ENCODE measurements around the gene DIP2C. TPM values are rescaled to one million over a fixed set of nuclear protein-coding genes. Genes with fewer than 3 reads are reported as not detected.
"Not testable (repeated sequence)": the region's sequence is repeated elsewhere in the genome, so short reads cannot be mapped to it uniquely, and the experiment has no call there.

The DIP2C gene
- total and polyA plus RNA-seq, 3 experiments from 2014 or later, result 0.44 to 1.1 (median 0.55) TPM

GRCh38 chr10:656883-657282 lies 32.6 kb downstream of the DIP2C start:
- H3K4me1 ChIP-seq (ENCODE audit: insufficient read depth, low read length), result no peaks in the 10 kb centered on the region
- H3K36me3 ChIP-seq (ENCODE audit: insufficient read depth, low read length), result no peaks in the 10 kb centered on the region
- Mint-ChIP-seq H3K27ac (no peak overlapping the region), H3K9me3 (no peaks in the 10 kb centered on the region), H3K4me3 (no peak overlapping the region), H3K27me3 (peaks cover 12 to 15% of the 10 kb centered on the region in 2 donors), H3K4me1 (peaks cover 0 to 6% (median 0%) of the 10 kb centered on the region in 3 donors), H3K36me3 (no peaks in the 10 kb centered on the region)
- H3K27me3 ChIP-seq (ENCODE audit: insufficient read depth, low read length, poor library complexity, severe bottlenecking), result no peaks in the 10 kb centered on the region
- CTCF ChIA-PET, result no interaction called here
- H3K27ac ChIP-seq (ENCODE audit: low read depth, low read length), result no peak overlapping the region
- no peak overlapping the region for H3K4me3 ChIP-seq (ENCODE audit: low read length)
- DNase-seq, result no peak
- H3K9me3 ChIP-seq (ENCODE audit: low read length), result no peaks in the 10 kb centered on the region
- POLR2A ChIA-PET, result no interaction called here

- CTCF ChIA-PET, result no interaction called here
- H3K4me1 ChIP-seq (ENCODE audit: insufficient read depth, low read length), result no peaks in the 10 kb centered on the region
- no peak overlapping the region for H3K27ac Mint-ChIP-seq
- no peak for DNase-seq
- H3K4me3 ChIP-seq (ENCODE audit: low read length), result no peak overlapping the region
- peaks cover 8% of the 10 kb centered on the region in 2 donors for H3K27me3 Mint-ChIP-seq
- no peaks in the 10 kb centered on the region for H3K27me3 ChIP-seq (ENCODE audit: insufficient read depth, low read length, poor library complexity, severe bottlenecking)
- no peak overlapping the region for H3K4me3 Mint-ChIP-seq
- peaks cover 0 to 6% (median 0%) of the 10 kb centered on the region in 3 donors for H3K4me1 Mint-ChIP-seq
- H3K9me3 ChIP-seq (ENCODE audit: low read length), result no peaks in the 10 kb centered on the region
- H3K36me3 ChIP-seq (ENCODE audit: insufficient read depth, low read length), result no peaks in the 10 kb centered on the region
- no peaks in the 10 kb centered on the region for H3K36me3 Mint-ChIP-seq
- POLR2A ChIA-PET, result no interaction called here
- no peaks in the 10 kb centered on the region for H3K9me3 Mint-ChIP-seq
- no peak overlapping the region for H3K27ac ChIP-seq (ENCODE audit: low read depth, low read length)
Measured at GRCh38 chr10:655184-655583, 34.3 kb downstream of the DIP2C start.

- no peak overlapping the region for H3K27ac Mint-ChIP-seq
Measured at GRCh38 chr10:654647-654996, 34.8 kb downstream of the DIP2C start.

GRCh38 chr10:653991-654646 lies 35.3 kb downstream of the DIP2C start:
- peak overlapping the region in 1 of 7 donors; percentile 7 for H3K4me3 Mint-ChIP-seq

More at GRCh38 chr10:654647-654996, 34.8 kb downstream of the DIP2C start:
- Histone ChIP-seq H3K4me1 (ENCODE audit: insufficient read depth, low read length) (no peaks in the 10 kb centered on the region), H3K27ac (ENCODE audit: low read depth, low read length) (no peak overlapping the region), H3K4me3 (ENCODE audit: low read length) (no peak overlapping the region), H3K27me3 (ENCODE audit: insufficient read depth, low read length, poor library complexity, severe bottlenecking) (no peaks in the 10 kb centered on the region), H3K36me3 (ENCODE audit: insufficient read depth, low read length) (no peaks in the 10 kb centered on the region), H3K9me3 (ENCODE audit: low read length) (no peaks in the 10 kb centered on the region)
- no peaks in the 10 kb centered on the region for H3K9me3 Mint-ChIP-seq
- no peak for DNase-seq
- H3K36me3 Mint-ChIP-seq, result no peaks in the 10 kb centered on the region
- peaks cover 0 to 3% (median 0%) of the 10 kb centered on the region in 3 donors for H3K4me1 Mint-ChIP-seq
- no peak overlapping the region for H3K4me3 Mint-ChIP-seq
- peaks cover 8 to 9% of the 10 kb centered on the region in 2 donors for H3K27me3 Mint-ChIP-seq
- ChIA-PET POLR2A (no interaction called here), CTCF (no interaction called here)

GRCh38 chr10:652832-653459 lies 36.5 kb downstream of the DIP2C start:
- not testable (repeated sequence) for H3K4me1 Mint-ChIP-seq, H3K27me3 Mint-ChIP-seq

More at GRCh38 chr10:653991-654646, 35.3 kb downstream of the DIP2C start:
- ChIA-PET POLR2A (no interaction called here), CTCF (no interaction called here)
- no peaks in the 10 kb centered on the region for H3K27me3 ChIP-seq (ENCODE audit: insufficient read depth, low read length, poor library complexity, severe bottlenecking)
- H3K36me3 ChIP-seq (ENCODE audit: insufficient read depth, low read length), result no peaks in the 10 kb centered on the region
- no peak overlapping the region for H3K27ac ChIP-seq (ENCODE audit: low read depth, low read length)
- Mint-ChIP-seq H3K27ac (no peak overlapping the region), H3K9me3 (no peaks in the 10 kb centered on the region), H3K36me3 (no peaks in the 10 kb centered on the region), H3K4me1 (no peaks in the 10 kb centered on the region), H3K27me3 (peaks cover 8 to 10% of the 10 kb centered on the region in 2 donors)
- no peak for DNase-seq
- H3K4me1 ChIP-seq (ENCODE audit: insufficient read depth, low read length), result no peaks in the 10 kb centered on the region
- H3K4me3 ChIP-seq (ENCODE audit: low read length), result no peak overlapping the region
- no peaks in the 10 kb centered on the region for H3K9me3 ChIP-seq (ENCODE audit: low read length)

GRCh38 chr10:652233-652632 lies 37.2 kb downstream of the DIP2C start:
- no peaks in the 10 kb centered on the region for H3K36me3 ChIP-seq (ENCODE audit: insufficient read depth, low read length)
- no peaks in the 10 kb centered on the region for H3K4me1 Mint-ChIP-seq
- no peaks in the 10 kb centered on the region for H3K9me3 Mint-ChIP-seq
- POLR2A ChIA-PET, result no interaction called here
- DNase-seq, result no peak
- CTCF ChIA-PET, result no interaction called here
- H3K27ac ChIP-seq (ENCODE audit: low read depth, low read length), result no peak overlapping the region
- no peaks in the 10 kb centered on the region for H3K27me3 ChIP-seq (ENCODE audit: insufficient read depth, low read length, poor library complexity, severe bottlenecking)
- no peak overlapping the region for H3K4me3 Mint-ChIP-seq
- H3K9me3 ChIP-seq (ENCODE audit: low read length), result no peaks in the 10 kb centered on the region
- H3K36me3 Mint-ChIP-seq, result no peaks in the 10 kb centered on the region
- H3K4me3 ChIP-seq (ENCODE audit: low read length), result no peak overlapping the region
- H3K4me1 ChIP-seq (ENCODE audit: insufficient read depth, low read length), result no peaks in the 10 kb centered on the region
- no peak overlapping the region for H3K27ac Mint-ChIP-seq
- H3K27me3 Mint-ChIP-seq, result peaks cover 7 to 8% of the 10 kb centered on the region in 2 donors

More at GRCh38 chr10:652832-653459, 36.5 kb downstream of the DIP2C start:
- H3K9me3 Mint-ChIP-seq; H3K4me3 Mint-ChIP-seq; DNase-seq; H3K27ac ChIP-seq (ENCODE audit: low read depth, low read length); H3K4me1 ChIP-seq (ENCODE audit: insufficient read depth, low read length); POLR2A ChIA-PET; H3K36me3 Mint-ChIP-seq; H3K27me3 ChIP-seq (ENCODE audit: insufficient read depth, low read length, poor library complexity, severe bottlenecking); H3K4me3 ChIP-seq (ENCODE audit: low read length); H3K36me3 ChIP-seq (ENCODE audit: insufficient read depth, low read length); H3K9me3 ChIP-seq (ENCODE audit: low read length); H3K27ac Mint-ChIP-seq; CTCF ChIA-PET: not testable (repeated sequence)

GRCh38 chr10:651692-652091 lies 37.8 kb downstream of the DIP2C start:
- ChIA-PET CTCF (no interaction called here), POLR2A (no interaction called here)
- no peaks in the 10 kb centered on the region for H3K36me3 Mint-ChIP-seq
- no peak for DNase-seq
- Histone ChIP-seq H3K36me3 (ENCODE audit: insufficient read depth, low read length) (no peaks in the 10 kb centered on the region), H3K27me3 (ENCODE audit: insufficient read depth, low read length, poor library complexity, severe bottlenecking) (no peaks in the 10 kb centered on the region), H3K4me3 (ENCODE audit: low read length) (no peak overlapping the region), H3K9me3 (ENCODE audit: low read length) (no peaks in the 10 kb centered on the region), H3K27ac (ENCODE audit: low read depth, low read length) (no peak overlapping the region), H3K4me1 (ENCODE audit: insufficient read depth, low read length) (no peaks in the 10 kb centered on the region)
- H3K27ac Mint-ChIP-seq, result no peak overlapping the region
- H3K9me3 Mint-ChIP-seq, result no peaks in the 10 kb centered on the region
- peaks cover 7 to 8% of the 10 kb centered on the region in 2 donors for H3K27me3 Mint-ChIP-seq
- H3K4me1 Mint-ChIP-seq, result no peaks in the 10 kb centered on the region
- no peak overlapping the region for H3K4me3 Mint-ChIP-seq

GRCh38 chr10:650886-651615 lies 38.4 kb downstream of the DIP2C start:
- no peaks in the 10 kb centered on the region for H3K36me3 ChIP-seq (ENCODE audit: insufficient read depth, low read length)
- Mint-ChIP-seq H3K27ac (no peak overlapping the region), H3K9me3 (no peaks in the 10 kb centered on the region), H3K4me1 (no peaks in the 10 kb centered on the region), H3K4me3 (no peak overlapping the region), H3K36me3 (no peaks in the 10 kb centered on the region), H3K27me3 (peaks cover 7 to 8% of the 10 kb centered on the region in 2 donors)
- no peak overlapping the region for H3K4me3 ChIP-seq (ENCODE audit: low read length)
- no peaks in the 10 kb centered on the region for H3K4me1 ChIP-seq (ENCODE audit: insufficient read depth, low read length)
- no peak overlapping the region for H3K27ac ChIP-seq (ENCODE audit: low read depth, low read length)
- no peaks in the 10 kb centered on the region for H3K9me3 ChIP-seq (ENCODE audit: low read length)
- CTCF ChIA-PET, result no interaction called here
- no peaks in the 10 kb centered on the region for H3K27me3 ChIP-seq (ENCODE audit: insufficient read depth, low read length, poor library complexity, severe bottlenecking)
- POLR2A ChIA-PET, result no interaction called here
- DNase-seq, result no peak

Data from CD8-positive, alpha-beta memory T cell (primary cell).